ENCODE measurements around the gene RASGRF2. TPM values are rescaled to one million over a fixed set of nuclear protein-coding genes. Genes with fewer than 3 reads are reported as not detected.

Gene RASGRF2
- total RNA-seq, 4 donors from 2014 or later: 13.0 to 45.9 (median 20.0) TPM

- no peak for TF ChIP-seq CTCF (IDR thresholded peaks at IDR 0.05)
- ATAC-seq (ENCODE audit: low FRiP score): no peak
- DNase-seq (ENCODE audit: low spot score): no peak
These were observed 39.8 kb upstream of the RASGRF2 start for GRCh38 chr5:80920333-80920732.

- TF ChIP-seq CTCF (IDR thresholded peaks at IDR 0.05): no peak
- no peak for DNase-seq (ENCODE audit: low spot score)
- ATAC-seq (ENCODE audit: low FRiP score): no peak
These were observed 39.1 kb upstream of the RASGRF2 start for GRCh38 chr5:80921026-80921425.

DNA sequence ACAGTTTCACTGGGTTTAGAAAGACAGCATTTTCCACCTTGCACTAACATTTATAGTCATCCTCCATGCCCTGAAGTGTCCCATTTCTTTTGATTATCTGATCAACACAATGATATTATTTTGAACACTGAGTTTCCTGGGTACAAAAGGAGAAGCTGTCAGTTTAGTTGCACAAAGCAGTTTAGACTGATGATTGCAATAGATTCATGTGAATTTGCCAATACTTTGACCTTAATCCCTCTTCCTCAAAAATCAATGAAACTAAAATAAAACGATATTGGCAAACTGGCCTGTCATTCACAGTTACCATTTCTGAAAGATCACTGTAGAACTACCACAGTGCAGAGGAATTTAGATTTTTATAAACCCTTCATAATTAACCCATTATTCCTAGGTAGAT is 34.2 kb upstream of the RASGRF2 start:
- no peak for TF ChIP-seq CTCF (IDR thresholded peaks at IDR 0.05)
- ATAC-seq (ENCODE audit: low FRiP score) (no peak), DNase-seq (ENCODE audit: low spot score) (no peak)

DNA sequence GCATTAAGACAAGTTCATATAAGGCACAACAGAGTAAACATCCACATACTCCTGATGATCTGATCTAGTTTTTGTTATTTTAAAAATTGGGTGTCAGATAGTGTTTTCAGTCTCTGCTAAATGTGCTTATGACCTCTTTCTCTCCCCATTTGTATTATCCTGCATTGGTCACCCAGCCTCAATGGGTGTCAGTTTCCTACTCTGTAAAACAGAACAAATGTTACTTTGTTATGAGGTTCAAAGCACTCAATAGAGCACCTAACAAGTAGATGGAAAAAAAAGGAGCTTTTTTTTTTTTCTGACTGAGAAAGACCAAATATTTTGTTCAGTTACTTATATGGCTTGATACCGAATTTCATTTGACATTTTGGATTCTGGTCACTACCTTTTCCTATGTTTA is 33.6 kb upstream of the RASGRF2 start:
- ATAC-seq (ENCODE audit: low FRiP score): no peak
- no peak for DNase-seq (ENCODE audit: low spot score)
- TF ChIP-seq CTCF (IDR thresholded peaks at IDR 0.05): no peak

- DNase-seq (ENCODE audit: low spot score) (no peak), ATAC-seq (ENCODE audit: low FRiP score) (no peak)
- no peak for TF ChIP-seq CTCF (IDR thresholded peaks at IDR 0.05)
These were observed 33.0 kb upstream of the RASGRF2 start for GRCh38 chr5:80926979-80927656.

GRCh38 chr5:80928073-80928472 is 32.1 kb upstream of the RASGRF2 start:
- ATAC-seq (ENCODE audit: low FRiP score) (no peak), DNase-seq (ENCODE audit: low spot score) (no peak)
- TF ChIP-seq CTCF (IDR thresholded peaks at IDR 0.05): no peak

DNA sequence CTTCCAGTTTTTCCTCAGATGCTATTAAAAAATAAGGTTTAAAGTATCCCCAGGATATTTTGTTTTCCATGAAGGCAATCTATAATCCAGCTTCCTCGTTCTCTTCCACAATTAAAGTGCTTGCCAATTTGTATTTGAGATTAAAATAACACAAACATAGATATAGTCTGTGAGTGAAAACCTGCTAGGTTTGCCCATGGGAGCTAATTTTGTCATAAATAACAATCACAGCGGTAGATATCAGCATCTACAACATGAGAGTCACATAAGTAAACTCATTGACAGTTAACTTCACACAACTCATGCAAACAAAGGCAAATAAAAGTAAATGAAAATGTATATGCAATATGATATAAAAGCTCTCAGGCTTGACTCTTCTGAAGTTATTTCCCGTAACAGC is 29.2 kb upstream of the RASGRF2 start:
- ATAC-seq (ENCODE audit: low FRiP score): no peak
- no peak for DNase-seq (ENCODE audit: low spot score)
- TF ChIP-seq CTCF (IDR thresholded peaks at IDR 0.05): no peak

Data from omental fat pad (tissue), 4 donors.